ENCODE measurements around the gene APC2. TPM values are rescaled to one million over a fixed set of nuclear protein-coding genes. Genes with fewer than 3 reads are reported as not detected.

The APC2 gene
- polyA plus RNA-seq, 1 experiment, result 0.09 TPM

- no peak for DNase-seq (ENCODE audit: low read depth, low spot score)
- POLR2A ChIA-PET, result no interaction called here
- Histone ChIP-seq H3K9me3 (ENCODE audit: control insufficient read depth, insufficient read depth, low read length) (no peaks in the 10 kb centered on the region; the same call in 1 of the 2 replicates), H3K27ac (ENCODE audit: low read depth, low read length) (no peak overlapping the region), H3K27me3 (ENCODE audit: control insufficient read depth, insufficient read depth, low read length) (no peaks in the 10 kb centered on the region), H3K4me3 (ENCODE audit: low read depth, low read length) (peak overlapping the region; percentile 70)
- TF ChIP-seq CTCF (IDR thresholded peaks at IDR 0.05; ENCODE audit: low read depth, low read length), result no peak
- CTCF ChIA-PET, result interaction anchor here (1.7 kb wide), 1 partner anchor 13 kb away, joined by 5 read pairs; no protein-coding TSS in a partner anchor
Measured at GRCh38 chr19:1401889-1402217, 48.1 kb upstream of the APC2 start.

GRCh38 chr19:1402411-1403070, 47.4 kb upstream of the APC2 start:
- POLR2A ChIA-PET, result interaction anchor here (1.4 to 1.6 kb wide), 2 partner anchors 127 to 134 kb away, joined by 4 to 15 read pairs; partner anchors contain the start of genes CIRBP and FAM174C
- DNase-seq (ENCODE audit: low read depth, low spot score), result no peak

GRCh38 chr19:1406774-1407527, 43.0 kb upstream of the APC2 start:
- POLR2A ChIA-PET, result interaction anchor here (1.0 kb wide), 1 partner anchor 138 kb away, joined by 6 read pairs; the partner anchor contains the start of gene CIRBP

More at GRCh38 chr19:1402411-1403070, 47.4 kb upstream of the APC2 start:
- no peaks in the 10 kb centered on the region; the same call in 1 of the 2 replicates for H3K9me3 ChIP-seq (ENCODE audit: control insufficient read depth, insufficient read depth, low read length)
- CTCF ChIA-PET, result interaction anchor here (0.7 to 1.7 kb wide), 2 partner anchors 12 to 89 kb away, joined by 5 read pairs; no protein-coding TSS in a partner anchor
- no peaks in the 10 kb centered on the region for H3K27me3 ChIP-seq (ENCODE audit: control insufficient read depth, insufficient read depth, low read length)
- no peak overlapping the region for H3K4me3 ChIP-seq (ENCODE audit: low read depth, low read length)
- TF ChIP-seq CTCF (IDR thresholded peaks at IDR 0.05; ENCODE audit: low read depth, low read length), result no peak
- no peak overlapping the region for H3K27ac ChIP-seq (ENCODE audit: low read depth, low read length)

GRCh38 chr19:1407528-1408299, 42.2 kb upstream of the APC2 start, which contains the start of gene DAZAP1:
TSS of gene DAZAP1 (plus strand) at chr19:1407586. CDS start at chr19:1407774, 188 bp downstream.
- peaks cover 3% of the 10 kb centered on the region; the same call in 1 of the 2 replicates for H3K9me3 ChIP-seq (ENCODE audit: control insufficient read depth, insufficient read depth, low read length)
- ChIA-PET CTCF (no interaction called here), POLR2A (interaction anchor here (1.0 kb wide), 1 partner anchor 139 kb away, joined by 6 read pairs; the partner anchor contains the start of gene CIRBP)
- H3K4me3 ChIP-seq (ENCODE audit: low read depth, low read length), result peak within 1 kb of the TSS; percentile 75
- no peaks in the 10 kb centered on the region for H3K27me3 ChIP-seq (ENCODE audit: control insufficient read depth, insufficient read depth, low read length)
- peak within 1 kb of the TSS; percentile 78 for H3K27ac ChIP-seq (ENCODE audit: low read depth, low read length)
- DNase-seq (ENCODE audit: low read depth, low spot score), result no peak
- TF ChIP-seq CTCF (IDR thresholded peaks at IDR 0.05; ENCODE audit: low read depth, low read length), result no peak

More at GRCh38 chr19:1406774-1407527, 43.0 kb upstream of the APC2 start:
- no peaks in the 10 kb centered on the region for H3K27me3 ChIP-seq (ENCODE audit: control insufficient read depth, insufficient read depth, low read length)
- TF ChIP-seq CTCF (IDR thresholded peaks at IDR 0.05; ENCODE audit: low read depth, low read length), result peak; percentile 58
- DNase-seq (ENCODE audit: low read depth, low spot score), result peak; percentile 95
- peaks cover 3% of the 10 kb centered on the region; the same call in 1 of the 2 replicates for H3K9me3 ChIP-seq (ENCODE audit: control insufficient read depth, insufficient read depth, low read length)
- CTCF ChIA-PET, result no interaction called here
- peak overlapping the region; percentile 62 for H3K4me3 ChIP-seq (ENCODE audit: low read depth, low read length)
- H3K27ac ChIP-seq (ENCODE audit: low read depth, low read length), result peak overlapping the region; percentile 47

All from AG04450 (cell line).